Breast epithelium (tissue), 3 donors: ENCODE measurements around the gene RAB27B.

Experiments
- POLR2A ChIP-seq: fragments of 450-650 bp; IDR thresholded peaks from one replicate; pipeline ENCODE4 v1.6.1; 2016; ENCODE audit warnings: antibody characterized with exemption, mild to moderate bottlenecking, moderate library complexity
- POLR2AphosphoS5 ChIP-seq, 3 donors: sonication (generic); formaldehyde crosslinking; IDR thresholded peaks; one replicate each; pipeline ENCODE4 v1.6.1; 2017; ENCODE audit warnings: antibody characterized with exemption in 3 of 3

DNA sequence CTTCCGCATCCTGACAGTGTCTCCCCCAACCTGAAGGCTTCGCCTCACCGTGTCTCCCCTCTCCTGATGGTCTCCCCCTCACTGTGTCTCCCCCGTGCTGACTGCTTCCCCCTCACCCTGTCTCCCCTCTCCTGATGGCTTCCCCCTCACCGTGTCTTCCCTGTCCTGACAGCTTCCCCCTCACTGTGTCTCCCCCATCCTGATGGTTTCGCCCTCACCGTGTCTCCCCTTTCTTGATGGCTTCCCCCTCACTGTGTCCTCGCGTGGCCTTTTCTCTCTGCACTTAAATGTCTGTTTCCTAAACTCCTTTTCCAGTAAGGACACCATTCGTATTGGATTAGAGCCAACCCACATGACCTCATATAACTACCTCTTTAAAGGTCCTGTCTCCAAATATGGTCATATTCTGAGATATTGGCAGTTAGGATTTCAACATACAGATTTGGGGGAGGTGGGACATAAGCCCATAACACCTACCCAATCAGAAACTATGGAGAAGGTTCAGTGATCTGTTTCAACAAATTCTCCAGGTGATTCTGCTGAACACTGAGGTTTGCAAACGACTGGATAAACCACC, 47.9 kb upstream of the RAB27B start:
- TF ChIP-seq POLR2A (no peak), POLR2AphosphoS5 (IDR thresholded peaks at IDR 0.05) (no peak)
